Mammary epithelial cell (primary cell): ENCODE results near the gene MSMB.

ENCODE experiments used
- CTCF ChIP-seq, 2 donors: IDR thresholded peaks in 1 of 2; conservative IDR thresholded peaks in 1 of 2; 2 replicates each; pipeline ENCODE4 v1.5.1; 2011 to 2012; ENCODE audit warnings: inconsistent platforms in 2 of 2, low read length in 2 of 2, mild to moderate bottlenecking in 2 of 2, control low read depth in 1 of 2, low read depth in 1 of 2; ENCODE audit not compliant: insufficient read depth in 1 of 2; ENCODE audit errors: extremely low read depth in 1 of 2
- EZH2 ChIP-seq: IDR thresholded peaks from 2 replicates; pipeline ENCODE4 v1.6.1; 2012; ENCODE audit warnings: low read length, inconsistent platforms, borderline replicate concordance

GRCh38 chr10:46048152-46048551 lies 2.1 kb upstream of the MSMB start:
- TF ChIP-seq CTCF (conservative IDR thresholded peaks at IDR 0.05 in 1 of 2, IDR thresholded peaks at IDR 0.05 in 1 of 2; ENCODE audit: extremely low read depth in 1 of 2, insufficient read depth in 1 of 2, low read depth in 1 of 2, low read length in 2 of 2) (peak in 1 of 2 donors; percentile 13), EZH2 (no peak)
